GM23338 (cell line): ENCODE measurements around the gene APH1A. TPM values are rescaled to one million over a fixed set of nuclear protein-coding genes. Genes with fewer than 3 reads are reported as not detected.

ENCODE experiments used
- ATAC-seq: fragments of 200-7000 bp; cut with Tn5 transposase; 3 replicates; pipeline ENCODE4 v1.9.1; 2020
- DNase-seq: peaks from one replicate; pipeline ENCODE4 v3.0.0-alpha.2; 2015; ENCODE audit warnings: low spot score
- H2AFZ ChIP-seq: fragments of 200-600 bp; sonication (generic); 2 replicates; pipeline ENCODE4 v1.8.0; 2016; ENCODE audit warnings: antibody characterized with exemption, mild to moderate bottlenecking, moderate library complexity
- H3F3A ChIP-seq: fragments of 200-600 bp; sonication (generic); replicated peaks from 2 replicates; pipeline ENCODE4 v1.8.0; 2017; ENCODE audit warnings: antibody characterized with exemption, mixed run types, low read depth
- H3K27ac ChIP-seq: fragments of 200-600 bp; sonication (generic); 2 replicates; pipeline ENCODE4 v1.6.1; 2016; ENCODE audit warnings: low read depth
- H3K27me3 ChIP-seq: fragments of 200-600 bp; sonication (generic); 2 replicates; pipeline ENCODE4 v1.8.0; 2016; ENCODE audit warnings: mild to moderate bottlenecking, mixed run types, moderate library complexity; ENCODE audit not compliant: insufficient read depth
- H3K36me3 ChIP-seq: fragments of 200-600 bp; sonication (generic); 2 replicates; pipeline ENCODE4 v1.8.0; 2016; ENCODE audit warnings: mild to moderate bottlenecking; ENCODE audit not compliant: insufficient read depth
- H3K4me1 ChIP-seq: fragments of 200-600 bp; sonication (generic); 2 replicates; pipeline ENCODE4 v1.8.0; 2016; ENCODE audit warnings: mild to moderate bottlenecking, moderate library complexity; ENCODE audit not compliant: insufficient read depth
- H3K4me2 ChIP-seq: fragments of 200-600 bp; sonication (generic); 2 replicates; pipeline ENCODE4 v1.7.1; 2017; ENCODE audit warnings: mixed run types
- H3K4me3 ChIP-seq: fragments of 200-600 bp; sonication (generic); 2 replicates; pipeline ENCODE4 v1.6.1; 2016; ENCODE audit warnings: mixed run types
- H3K79me2 ChIP-seq: fragments of 200-600 bp; sonication (generic); replicated peaks from 2 replicates; pipeline ENCODE4 v1.8.0; 2017; ENCODE audit warnings: mild to moderate bottlenecking; ENCODE audit not compliant: insufficient read depth
- H3K9me2 ChIP-seq: fragments of 200-600 bp; sonication (generic); 2 replicates; pipeline ENCODE4 v1.8.0; 2017; ENCODE audit not compliant: insufficient read depth
- H4K20me1 ChIP-seq: fragments of 200-600 bp; sonication (generic); replicated peaks from 2 replicates; pipeline ENCODE4 v1.8.0; 2017; ENCODE audit warnings: mild to moderate bottlenecking; ENCODE audit not compliant: insufficient read depth
- H3K27ac Mint-ChIP-seq: 2 replicates; pipeline ENCODE4 v1.8.0; 2020; ENCODE audit warnings: inconsistent platforms, mild to moderate bottlenecking, moderate library complexity, mixed read lengths
- H3K27me3 Mint-ChIP-seq: 3 replicates; pipeline ENCODE4 v1.8.0; 2022; ENCODE audit warnings: low read depth, mild to moderate bottlenecking, moderate library complexity, mixed read lengths, inconsistent platforms; ENCODE audit not compliant: insufficient read depth, poor library complexity
- H3K36me3 Mint-ChIP-seq: 3 replicates; pipeline ENCODE4 v1.8.0; 2021; ENCODE audit warnings: low read depth, mild to moderate bottlenecking, inconsistent platforms, moderate library complexity, mixed read lengths
- H3K4me1 Mint-ChIP-seq: 3 replicates; pipeline ENCODE4 v1.8.0; 2020; ENCODE audit warnings: mild to moderate bottlenecking, inconsistent platforms, mixed read lengths
- H3K4me3 Mint-ChIP-seq: 3 replicates; pipeline ENCODE4 v1.8.0; 2021; ENCODE audit warnings: moderate library complexity, mild to moderate bottlenecking, inconsistent platforms, mixed read lengths
- H3K9me3 Mint-ChIP-seq: 3 replicates; pipeline ENCODE4 v1.8.0; 2020; ENCODE audit warnings: moderate library complexity, mild to moderate bottlenecking, inconsistent platforms, mixed read lengths
- CREB1 ChIP-seq: fragments of 250-450 bp; sonication (Bioruptor Pico); IDR thresholded peaks from 2 replicates; pipeline ENCODE4 v1.5.0; 2020; ENCODE audit warnings: low read depth, mild to moderate bottlenecking, moderate library complexity
- EZH2 ChIP-seq: fragments of 200-600 bp; sonication (generic); IDR thresholded peaks from one replicate; pipeline ENCODE4 v1.8.0; 2017; ENCODE audit warnings: antibody characterized with exemption, mild to moderate bottlenecking, low read depth; ENCODE audit not compliant: unreplicated experiment
- JUNB ChIP-seq: IDR thresholded peaks from one replicate; pipeline ENCODE4 v1.6.1; 2016; ENCODE audit warnings: antibody characterized with exemption; ENCODE audit not compliant: unreplicated experiment
- NANOG ChIP-seq: IDR thresholded peaks from 2 replicates; pipeline ENCODE4 v1.6.1; 2016; ENCODE audit warnings: antibody characterized with exemption, borderline replicate concordance
- POLR2AphosphoS5 ChIP-seq: IDR thresholded peaks from 2 replicates; pipeline ENCODE4 v1.6.1; 2016; ENCODE audit warnings: antibody characterized with exemption, low read depth
- REST ChIP-seq: IDR thresholded peaks from one replicate; pipeline ENCODE4 v1.6.1; 2018; ENCODE audit warnings: antibody characterized with exemption; ENCODE audit not compliant: unreplicated experiment
- ZNF114 ChIP-seq: fragments of 250-450 bp; sonication (Bioruptor Pico); IDR thresholded peaks from 2 replicates; pipeline ENCODE4 v1.5.0; 2020; ENCODE audit warnings: mild to moderate bottlenecking, moderate library complexity
- ZNF331 ChIP-seq: fragments of 250-450 bp; sonication (Bioruptor Pico); IDR thresholded peaks from 2 replicates; pipeline ENCODE4 v1.5.0; 2020; ENCODE audit warnings: low read depth, mild to moderate bottlenecking, moderate library complexity
- polyA plus RNA-seq: library from polyadenylated mRNA; unstranded; fragments of >200 nt; fragmentation: Nextera tagmentation; extraction: Ambion mirVana; gene quantifications from 2 replicates; pipeline ENCODE4 v1.2.1, GENCODE V29; 2016
- total RNA-seq: library from RNA; depleted of rRNA; stranded (reverse); fragments of >200 nt; shearing (Covaris generic); gene quantifications from 2 replicates; pipeline ENCODE4 v1.2.3, GENCODE V29; 2014
- TF ChIP-seq, protein P1 (sequence below), 2 experiments: fragments of 200-600 bp in 1 of 2; sonication (generic) in 1 of 2; conservative IDR thresholded peaks; 2 replicates each; pipeline versions ENCODE4 v1.5.1 to v1.6.1; 2016 to 2017; ENCODE audit warnings: antibody characterized with exemption in 2 of 2, low read depth in 2 of 2, mild to moderate bottlenecking in 2 of 2, moderate library complexity in 1 of 2
- TF ChIP-seq, protein P2 (sequence below): IDR thresholded peaks from 2 replicates; pipeline ENCODE4 v1.6.1; 2016; ENCODE audit warnings: antibody characterized with exemption

APH1A gene
- total and polyA plus RNA-seq, 2 experiments from 2014 or later, result 17.7 to 82.7 TPM

- TF ChIP-seq REST (no peak), JUNB (no peak)
- TF ChIP-seq, protein P1, sequence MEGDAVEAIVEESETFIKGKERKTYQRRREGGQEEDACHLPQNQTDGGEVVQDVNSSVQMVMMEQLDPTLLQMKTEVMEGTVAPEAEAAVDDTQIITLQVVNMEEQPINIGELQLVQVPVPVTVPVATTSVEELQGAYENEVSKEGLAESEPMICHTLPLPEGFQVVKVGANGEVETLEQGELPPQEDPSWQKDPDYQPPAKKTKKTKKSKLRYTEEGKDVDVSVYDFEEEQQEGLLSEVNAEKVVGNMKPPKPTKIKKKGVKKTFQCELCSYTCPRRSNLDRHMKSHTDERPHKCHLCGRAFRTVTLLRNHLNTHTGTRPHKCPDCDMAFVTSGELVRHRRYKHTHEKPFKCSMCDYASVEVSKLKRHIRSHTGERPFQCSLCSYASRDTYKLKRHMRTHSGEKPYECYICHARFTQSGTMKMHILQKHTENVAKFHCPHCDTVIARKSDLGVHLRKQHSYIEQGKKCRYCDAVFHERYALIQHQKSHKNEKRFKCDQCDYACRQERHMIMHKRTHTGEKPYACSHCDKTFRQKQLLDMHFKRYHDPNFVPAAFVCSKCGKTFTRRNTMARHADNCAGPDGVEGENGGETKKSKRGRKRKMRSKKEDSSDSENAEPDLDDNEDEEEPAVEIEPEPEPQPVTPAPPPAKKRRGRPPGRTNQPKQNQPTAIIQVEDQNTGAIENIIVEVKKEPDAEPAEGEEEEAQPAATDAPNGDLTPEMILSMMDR (conservative IDR thresholded peaks at IDR 0.05; ENCODE audit: low read depth in 2 of 2), result peak; percentile 24 to 30; a peak in 3 of 4 replicates
These were observed 32.2 kb downstream of the APH1A start (continued) for GRCh38 chr1:150236614-150237100.

- peaks cover 48% of the 10 kb centered on the region for H3K79me2 ChIP-seq
- no peaks in the 10 kb centered on the region for H3F3A ChIP-seq
- Mint-ChIP-seq H3K36me3 (peaks cover 7% of the 10 kb centered on the region; the same call in 2 of the 3 replicates), H3K9me3 (no peaks in the 10 kb centered on the region; the same call in 2 of the 3 replicates), H3K4me3 (no peak within 1 kb of the TSS; the same call in 2 of the 3 replicates), H3K27ac (peak within 1 kb of the TSS; percentile 95), H3K4me1 (peaks cover 17% of the 10 kb centered on the region), H3K27me3 (peaks cover 7% of the 10 kb centered on the region)
- H3K4me3 ChIP-seq, result peak within 1 kb of the TSS; percentile 71
- peak; percentile 89 for ATAC-seq
- peak within 1 kb of the TSS; percentile 80 for H3K4me2 ChIP-seq
- no peaks in the 10 kb centered on the region for H3K36me3 ChIP-seq
- H4K20me1 ChIP-seq, result peaks cover 12% of the 10 kb centered on the region; the same call in 1 of the 2 replicates
- peaks cover 15% of the 10 kb centered on the region for H3K4me1 ChIP-seq
- no peaks in the 10 kb centered on the region for H3K27me3 ChIP-seq
- no peak within 1 kb of the TSS for H2AFZ ChIP-seq
- H3K27ac ChIP-seq, result peak within 1 kb of the TSS; percentile 86
- H3K9me2 ChIP-seq, result peaks cover 7% of the 10 kb centered on the region; the same call in 1 of the 2 replicates
- DNase-seq, result peak; percentile 99
- TF ChIP-seq, protein P2, sequence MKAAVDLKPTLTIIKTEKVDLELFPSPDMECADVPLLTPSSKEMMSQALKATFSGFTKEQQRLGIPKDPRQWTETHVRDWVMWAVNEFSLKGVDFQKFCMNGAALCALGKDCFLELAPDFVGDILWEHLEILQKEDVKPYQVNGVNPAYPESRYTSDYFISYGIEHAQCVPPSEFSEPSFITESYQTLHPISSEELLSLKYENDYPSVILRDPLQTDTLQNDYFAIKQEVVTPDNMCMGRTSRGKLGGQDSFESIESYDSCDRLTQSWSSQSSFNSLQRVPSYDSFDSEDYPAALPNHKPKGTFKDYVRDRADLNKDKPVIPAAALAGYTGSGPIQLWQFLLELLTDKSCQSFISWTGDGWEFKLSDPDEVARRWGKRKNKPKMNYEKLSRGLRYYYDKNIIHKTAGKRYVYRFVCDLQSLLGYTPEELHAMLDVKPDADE, result peak; percentile 49; the same call in 1 of the 2 replicates
- TF ChIP-seq POLR2AphosphoS5 (peak; percentile 98), ZNF331 (CRISPR knock-in tag) (no peak), ZNF114 (CRISPR knock-in tag) (no peak), REST (peak; percentile 58), CREB1 (CRISPR knock-in tag) (peak; percentile 91), EZH2 (no peak), JUNB (no peak), NANOG (no peak; the same call in 1 of the 2 replicates)
- TF ChIP-seq, protein P1 (conservative IDR thresholded peaks at IDR 0.05; ENCODE audit: low read depth in 2 of 2), result no peak
These were observed 32.8 kb downstream of the APH1A start, which contains the start of gene ANP32E for GRCh38 chr1:150235852-150236613. TSS of gene ANP32E (minus strand) at chr1:150236112. CDS start at chr1:150235786, 326 bp downstream.
